H1 (cell line): ENCODE results near the gene ARHGAP22. TPM values are rescaled to one million over a fixed set of nuclear protein-coding genes. Genes with fewer than 3 reads are reported as not detected.

Experiments
- CTCF ChIA-PET: fragments of 300-600 bp; sonication (Branson Sonifier 250); formaldehyde crosslinking; loops from one replicate; lab custom pipeline; 2021; ENCODE audit not compliant: partially characterized antibody; lab: Charles Lee
- POLR2A ChIA-PET: fragments of 300-600 bp; sonication (Branson Sonifier 250); formaldehyde crosslinking; loops from one replicate; lab custom pipeline; 2021; ENCODE audit warnings: inconsistent platforms; ENCODE audit not compliant: partially characterized antibody; lab: Charles Lee
- DNase-seq, 2 experiments: peaks; one replicate each; pipeline versions ENCODE4 v3.0.0 to v3.0.0-alpha.2; 2010 to 2022; ENCODE audit warnings: low spot score in 2 of 2, low read depth in 1 of 2, mixed read lengths in 1 of 2
- FAIRE-seq: peaks from 2 replicates; lab custom pipeline; 2011; peaks lifted over from hg19 to GRCh38; lab: Jason Lieb, UNC
- H2AFZ ChIP-seq: 2 replicates; pipeline ENCODE4 v1.8.1; 2012; ENCODE audit warnings: low read length, inconsistent platforms
- H2AK5ac ChIP-seq: 2 replicates; pipeline ENCODE4 v1.6.1; 2013; ENCODE audit warnings: low read depth, low read length
- H2BK120ac ChIP-seq: replicated peaks from 2 replicates; pipeline ENCODE3; 2013; ENCODE audit warnings: low read depth, low read length, inconsistent platforms
- H2BK12ac ChIP-seq: 2 replicates; pipeline ENCODE4 v1.6.1; 2013; ENCODE audit warnings: low read depth, low read length
- H2BK15ac ChIP-seq: 2 replicates; pipeline ENCODE4 v1.6.1; 2013; ENCODE audit warnings: low read length
- H2BK20ac ChIP-seq: 2 replicates; pipeline ENCODE4 v1.6.1; 2013; ENCODE audit warnings: low read length
- H2BK5ac ChIP-seq: 2 replicates; pipeline ENCODE4 v1.6.1; 2013; ENCODE audit warnings: low read depth, low read length
- H3K14ac ChIP-seq: 2 replicates; pipeline ENCODE4 v1.6.1; 2013; ENCODE audit warnings: inconsistent platforms; ENCODE audit not compliant: insufficient read length
- H3K18ac ChIP-seq: 2 replicates; pipeline ENCODE4 v1.6.1; 2013; ENCODE audit warnings: low read length; ENCODE audit errors: extremely low read depth
- H3K23ac ChIP-seq: 2 replicates; pipeline ENCODE4 v1.6.1; 2013; ENCODE audit warnings: inconsistent platforms; ENCODE audit not compliant: insufficient read length
- H3K23me2 ChIP-seq: 2 replicates; pipeline ENCODE4 v1.6.1; 2013; ENCODE audit warnings: low read depth, low read length
- H3K27ac ChIP-seq: 2 replicates; pipeline ENCODE4 v1.6.1; 2011; ENCODE audit warnings: low read depth, low read length, inconsistent platforms
- H3K27me3 ChIP-seq, 4 experiments: replicated peaks in 1 of 4; 1 replicate in 1 of 4; 2 replicates in 3 of 4; pipeline versions ENCODE4 v1.6.1 to v1.8.1; 2011 to 2013; ENCODE audit warnings: low read length in 3 of 4, mild to moderate bottlenecking in 3 of 4, inconsistent platforms in 2 of 4, mixed read lengths in 2 of 4, moderate library complexity in 1 of 4; ENCODE audit not compliant: control insufficient read depth in 3 of 4, insufficient read depth in 3 of 4; ENCODE audit errors: extremely low read depth in 1 of 4
- H3K36me3 ChIP-seq, 4 experiments: 2 replicates each; pipeline versions ENCODE4 v1.6.1 to v1.8.1; 2011 to 2013; ENCODE audit warnings: mild to moderate bottlenecking in 4 of 4, low read length in 3 of 4, moderate library complexity in 2 of 4, control low read depth in 1 of 4, inconsistent platforms in 1 of 4; ENCODE audit not compliant: insufficient read depth in 4 of 4, control insufficient read depth in 2 of 4
- H3K4ac ChIP-seq: replicated peaks from 2 replicates; pipeline ENCODE3; 2013; ENCODE audit warnings: low read length, low read depth, mixed read lengths, inconsistent platforms; ENCODE audit not compliant: insufficient read length
- H3K4me1 ChIP-seq, 4 experiments: replicated peaks in 1 of 4; 1 replicate in 1 of 4; 2 replicates in 3 of 4; pipeline versions ENCODE4 v1.6.1 to v1.8.1; 2011 to 2013; ENCODE audit warnings: low read length in 3 of 4, inconsistent platforms in 2 of 4, mixed read lengths in 1 of 4; ENCODE audit not compliant: insufficient read depth in 4 of 4, control insufficient read depth in 3 of 4
- H3K4me2 ChIP-seq, 2 experiments: 2 replicates each; pipeline versions ENCODE4 v1.6.1 to v1.8.1; 2011 to 2013; ENCODE audit warnings: low read depth in 2 of 2, low read length in 2 of 2, control low read depth in 1 of 2, inconsistent platforms in 1 of 2, mild to moderate bottlenecking in 1 of 2; ENCODE audit not compliant: insufficient read depth in 1 of 2
- H3K4me3 ChIP-seq, 4 experiments: fragments of 200-600, 300-600 bp in 1 of 4; sonication (generic), shearing (Covaris generic), sonication (Bioruptor Twin) in 1 of 4; 2 replicates each; pipeline versions ENCODE4 v1.5.1 to v1.8.1; 2011 to 2016; ENCODE audit warnings: low read length in 4 of 4, low read depth in 3 of 4, control low read depth in 2 of 4, inconsistent platforms in 2 of 4, mild to moderate bottlenecking in 2 of 4, mixed read lengths in 1 of 4, moderate library complexity in 1 of 4; ENCODE audit not compliant: insufficient read depth in 2 of 4; ENCODE audit errors: extremely low read depth in 1 of 4
- H3K56ac ChIP-seq: replicated peaks from 2 replicates; pipeline ENCODE3; 2013; ENCODE audit warnings: low read depth, mild to moderate bottlenecking, mixed read lengths, low read length, inconsistent platforms; ENCODE audit not compliant: insufficient read length
- H3K79me1 ChIP-seq: 2 replicates; pipeline ENCODE4 v1.6.1; 2013; ENCODE audit warnings: low read depth, low read length, control low read depth
- H3K79me2 ChIP-seq, 2 experiments: 2 replicates each; pipeline versions ENCODE4 v1.6.1 to v1.8.1; 2012 to 2013; ENCODE audit warnings: low read length in 2 of 2, mild to moderate bottlenecking in 2 of 2, inconsistent platforms in 1 of 2; ENCODE audit not compliant: insufficient read depth in 2 of 2, control insufficient read depth in 1 of 2
- H3K9ac ChIP-seq, 4 experiments: replicated peaks in 1 of 4; 1 replicate in 1 of 4; 2 replicates in 3 of 4; pipeline versions ENCODE4 v1.6.1 to v1.8.1; 2011 to 2013; ENCODE audit warnings: low read depth in 3 of 4, low read length in 3 of 4, control low read depth in 2 of 4, mild to moderate bottlenecking in 2 of 4, moderate library complexity in 2 of 4, inconsistent platforms in 1 of 4; ENCODE audit errors: extremely low read depth in 1 of 4
- H3K9me3 ChIP-seq, 2 experiments: 2 replicates each; pipeline versions ENCODE4 v1.6.1 to v1.8.1; 2012 to 2013; ENCODE audit warnings: mild to moderate bottlenecking in 2 of 2, moderate library complexity in 2 of 2, control low read depth in 1 of 2, inconsistent platforms in 1 of 2, low read depth in 1 of 2, low read length in 1 of 2, mixed read lengths in 1 of 2; ENCODE audit not compliant: insufficient read depth in 2 of 2
- H4K20me1 ChIP-seq, 2 experiments: replicated peaks in 1 of 2; 2 replicates each; pipeline versions ENCODE3 to v1.8.1; 2011 to 2013; ENCODE audit warnings: inconsistent platforms in 2 of 2, low read length in 2 of 2, mild to moderate bottlenecking in 1 of 2; ENCODE audit not compliant: insufficient read depth in 2 of 2, control insufficient read depth in 1 of 2
- H4K5ac ChIP-seq: 2 replicates; pipeline ENCODE4 v1.6.1; 2013; ENCODE audit warnings: low read length, low read depth, mixed read lengths, inconsistent platforms; ENCODE audit not compliant: insufficient read length
- H4K8ac ChIP-seq: 2 replicates; pipeline ENCODE4 v1.8.0; 2013; ENCODE audit warnings: mild to moderate bottlenecking, moderate library complexity, low read length, inconsistent platforms; ENCODE audit not compliant: insufficient read depth; ENCODE audit errors: extremely low read depth
- H4K91ac ChIP-seq: replicated peaks from 2 replicates; pipeline ENCODE3; 2013; ENCODE audit warnings: low read length, mixed read lengths, inconsistent platforms; ENCODE audit not compliant: insufficient read length
- ASH2L ChIP-seq: fragments of 200-600, 300-600 bp; sonication (generic); IDR thresholded peaks from one replicate; pipeline ENCODE4 v1.7.1; 2017; ENCODE audit warnings: low read length
- CREB1 ChIP-seq: IDR thresholded peaks from 2 replicates; pipeline ENCODE4 v1.6.1; 2012; ENCODE audit warnings: inconsistent platforms
- EGR1 ChIP-seq: IDR thresholded peaks from 2 replicates; pipeline ENCODE4 v1.6.1; 2011; ENCODE audit warnings: low read depth, low read length, borderline replicate concordance
- EP300 ChIP-seq, 2 experiments: IDR thresholded peaks; 1 replicate in 1 of 2; 2 replicates in 1 of 2; pipeline ENCODE4 v1.6.1; 2011 to 2012; ENCODE audit warnings: low read depth in 2 of 2, low read length in 2 of 2, mild to moderate bottlenecking in 2 of 2, borderline replicate concordance in 1 of 2, inconsistent platforms in 1 of 2, moderate library complexity in 1 of 2
- JUN ChIP-seq: IDR thresholded peaks from 2 replicates; pipeline ENCODE4 v1.6.1; 2011; ENCODE audit warnings: low read depth, mild to moderate bottlenecking, improper control_type of control experiment, low read length
- MAX ChIP-seq: IDR thresholded peaks from 2 replicates; pipeline ENCODE4 v1.6.1; 2012; ENCODE audit warnings: inconsistent platforms
- NRF1 ChIP-seq: IDR thresholded peaks from 2 replicates; pipeline ENCODE4 v1.6.1; 2011; ENCODE audit warnings: mild to moderate bottlenecking, low read depth, low read length, improper control_type of control experiment
- POLR2AphosphoS5 ChIP-seq: IDR thresholded peaks from 2 replicates; pipeline ENCODE4 v1.6.1; 2011; ENCODE audit warnings: low read depth, low read length
- RAD21 ChIP-seq, 2 experiments: IDR thresholded peaks in 1 of 2; conservative IDR thresholded peaks in 1 of 2; 2 replicates each; pipeline ENCODE4 v1.6.1; 2011; ENCODE audit warnings: low read depth in 2 of 2, low read length in 2 of 2, improper control_type of control experiment in 1 of 2, inconsistent platforms in 1 of 2, mild to moderate bottlenecking in 1 of 2, moderate library complexity in 1 of 2
- RBBP5 ChIP-seq: IDR thresholded peaks from 2 replicates; pipeline ENCODE4 v1.7.1; 2012; ENCODE audit warnings: low read depth, mild to moderate bottlenecking, inconsistent platforms, low read length, moderate library complexity, borderline replicate concordance
- SIRT6 ChIP-seq: IDR thresholded peaks from one replicate; pipeline ENCODE4 v1.7.1; 2012; ENCODE audit warnings: low read length, inconsistent platforms
- TAF7 ChIP-seq: optimal IDR thresholded peaks from 2 replicates; pipeline ENCODE3; 2011; ENCODE audit warnings: low read depth, mild to moderate bottlenecking, inconsistent platforms, low read length, moderate library complexity, borderline replicate concordance
- ZNF274 ChIP-seq: IDR thresholded peaks from 2 replicates; pipeline ENCODE4 v1.7.0; 2012; ENCODE audit warnings: low read length, borderline replicate concordance; ENCODE audit errors: extremely low read depth
- WGBS, 2 experiments: shearing (Covaris generic) in 1 of 2; methylation state at CpG; one replicate each; pipeline versions ENCODE4 v1.1.6 to v1.1.7; 2013 to 2015; ENCODE audit warnings: low lambda C conversion rate in 2 of 2, mixed read lengths in 2 of 2, inconsistent platforms in 1 of 2, low coverage in 1 of 2, missing lambda C conversion rate in 1 of 2; ENCODE audit not compliant: insufficient replicate concordance in 2 of 2, insufficient coverage in 1 of 2, insufficient read length in 1 of 2; ENCODE audit errors: extremely low coverage in 1 of 2, missing lambda C conversion rate in 1 of 2; 5-methylcytosine and 5-hydroxymethylcytosine counted together
- polyA plus RNA-seq, 7 experiments: library from polyadenylated mRNA; depleted of rRNA in 3 of 7; stranded (reverse) in 5 of 7; unstranded in 2 of 7; fragments of >200 nt in 5 of 7; fragments of 200-250 nt in 2 of 7; gene quantifications; 1 replicate in 5 of 7; 2 replicates in 1 of 7; 4 replicates in 1 of 7; pipeline versions ENCODE4 v1.2.1 to v1.2.3, GENCODE V29; 2011 to 2013; ENCODE audit warnings: missing spikeins in 2 of 7, mixed read lengths in 2 of 7
- total RNA-seq: library from RNA; stranded (reverse); fragmentation: NEBNext Ultra II Directional; extraction: Animal tissue kit (Norgen Biotek cat#: 25700); gene quantifications from 2 replicates; pipeline ENCODE4 v1.2.1, GENCODE V29; 2021

The ARHGAP22 gene
- total and polyA plus RNA-seq, 2 of the 8 experiments (the other 6 are each of a cell fraction or from before 2014, with no cell fraction given), result 3.6 to 11.2 TPM

GRCh38 chr10:48525113-48525512 is 79.8 kb downstream of the ARHGAP22 start:
- Histone ChIP-seq H2BK5ac (no peak overlapping the region), H3K14ac (no peak overlapping the region), H3K4me1 (peaks cover 2 to 11% (median 3%) of the 10 kb centered on the region in 4 experiments; a peak in 6 of 7 replicates), H3K9me3 (no peaks in the 10 kb centered on the region), H4K20me1 (peaks cover 0 to 3% of the 10 kb centered on the region in 2 experiments), H3K4me2 (no peak overlapping the region), H3K4ac (no peak overlapping the region), H3K36me3 (no peaks in the 10 kb centered on the region), H3K23me2 (peaks cover 6% of the 10 kb centered on the region; the same call in 1 of the 2 replicates), H2AK5ac (no peak overlapping the region), H3K27me3 (peaks cover 0 to 2% (median 0%) of the 10 kb centered on the region in 4 experiments; a peak in 1 of 7 replicates), H2AFZ (no peak overlapping the region), H2BK20ac (no peak overlapping the region), H3K79me1 (peaks cover 3% of the 10 kb centered on the region; the same call in 1 of the 2 replicates), H4K5ac (no peak overlapping the region), H3K79me2 (peaks cover 0 to 16% of the 10 kb centered on the region in 2 experiments; a peak in 1 of 4 replicates), H2BK12ac (0 out of 2 replicates have a peak overlapping the region, but pooled peaks have one; percentile 39), H3K9ac (no peak overlapping the region), H3K18ac (no peak overlapping the region), H3K56ac (no peak overlapping the region), H2BK120ac (no peak overlapping the region), H2BK15ac (no peak overlapping the region), H4K8ac (no peak overlapping the region), H4K91ac (no peak overlapping the region), H3K23ac (no peak overlapping the region), H3K27ac (no peak overlapping the region), H3K4me3 (no peak overlapping the region)
- FAIRE-seq, result no peak
- ChIA-PET CTCF (interaction anchor here (0.6 to 4.6 kb wide), 31 partner anchors 12 to 252 kb away, joined by 3 to 69 read pairs (median 3); no protein-coding TSS in a partner anchor), POLR2A (interaction anchor here (1.0 kb wide), 1 partner anchor 9 kb away, joined by 7 read pairs; no protein-coding TSS in a partner anchor)
- DNase-seq, result peak in 1 of 2 experiments; percentile 33
- WGBS, 2 experiments, result 92% methylated on average over 5 of the region's 5 CpGs; no CpG with 5 or more reads in 1 of the 2 experiments
- TF ChIP-seq ZNF274, result no peak
- TF ChIP-seq CREB1, result no peak
- no peak for TF ChIP-seq NRF1
- no peak for TF ChIP-seq SIRT6
- TF ChIP-seq JUN, result no peak
- TF ChIP-seq POLR2AphosphoS5, result no peak
- no peak for TF ChIP-seq ASH2L
- no peak for TF ChIP-seq TAF7
- no peak for TF ChIP-seq MAX
- no peak for TF ChIP-seq RAD21 (IDR thresholded peaks at IDR 0.05 in 1 of 2, conservative IDR thresholded peaks at IDR 0.05 in 1 of 2; ENCODE audit: low read depth in 2 of 2, low read length in 2 of 2)
- no peak for TF ChIP-seq RBBP5
- no peak for TF ChIP-seq EP300 (IDR thresholded peaks at IDR 0.05; ENCODE audit: borderline replicate concordance in 1 of 2, low read depth in 2 of 2, low read length in 2 of 2)
- TF ChIP-seq EGR1, result no peak
